Activated B cell treated with CpG ODN at 0.5 μM for 24 hours (primary cell): Measurements from ENCODE around the gene CA12. TPM values are rescaled to one million over a fixed set of nuclear protein-coding genes. Genes with fewer than 3 reads are reported as not detected.

Experiments
- ATAC-seq: fragments of 200-7000 bp; cut with Tn5 transposase; one replicate; pipeline ENCODE4 v1.10.0; 2021; ENCODE audit warnings: low read depth, mild to moderate bottlenecking, moderate library complexity
- CTCF ChIA-PET: fragments of 350-600 bp; sonication (Branson Sonifier 250); formaldehyde crosslinking; loops from one replicate; lab custom pipeline; 2021; ENCODE audit warnings: antibody characterized with exemption; lab: Charles Lee
- POLR2A ChIA-PET: fragments of 350-600 bp; sonication (Branson Sonifier 250); formaldehyde crosslinking; loops from one replicate; lab custom pipeline; 2021; ENCODE audit warnings: antibody characterized with exemption; lab: Charles Lee
- DNase-seq: peaks from one replicate; pipeline ENCODE4 v3.0.0; 2022
- H3K27ac Mint-ChIP-seq: one replicate; pipeline ENCODE4 v1.8.0; 2020; ENCODE audit warnings: mixed read lengths
- H3K27me3 Mint-ChIP-seq: one replicate; pipeline ENCODE4 v1.8.0; 2021; ENCODE audit warnings: mixed read lengths
- H3K36me3 Mint-ChIP-seq: one replicate; pipeline ENCODE4 v1.8.0; 2021; ENCODE audit warnings: low read depth, mixed read lengths
- H3K4me1 Mint-ChIP-seq: one replicate; pipeline ENCODE4 v1.8.0; 2021; ENCODE audit warnings: mixed read lengths
- H3K4me3 Mint-ChIP-seq: one replicate; pipeline ENCODE4 v1.8.0; 2020; ENCODE audit warnings: mild to moderate bottlenecking, mixed read lengths
- H3K9me3 Mint-ChIP-seq: one replicate; pipeline ENCODE4 v1.8.0; 2020; ENCODE audit warnings: mixed read lengths
- CTCF ChIP-seq: fragments of 200-600 bp; IDR thresholded peaks from one replicate; pipeline ENCODE4 v1.8.0; 2022; ENCODE audit warnings: antibody characterized with exemption, mild to moderate bottlenecking
- intact Hi-C: fragments of 100-400 bp; cut with micrococcal nuclease; formaldehyde crosslinking; loops from one replicate; pipeline ENCODE4 v1.15.1; 2024
- total RNA-seq: library from RNA; stranded (reverse); gene quantifications from 2 replicates; pipeline ENCODE4 v1.2.3, GENCODE V29; 2022

CA12 gene
- total RNA-seq, 1 donor from 2014 or later = not detected

- DNase-seq (no peak), ATAC-seq (no peak)
- TF ChIP-seq CTCF = no peak
- Mint-ChIP-seq H3K4me1 (peaks cover 24% of the 10 kb centered on the region), H3K36me3 (no peaks in the 10 kb centered on the region), H3K27ac (no peak overlapping the region), H3K27me3 (no peaks in the 10 kb centered on the region), H3K9me3 (no peaks in the 10 kb centered on the region), H3K4me3 (no peak overlapping the region)
- ChIA-PET CTCF (no interaction called here), POLR2A (no interaction called here)
- intact Hi-C loops = loop anchor here (2.0 kb wide), 1 partner anchor 21 kb away; no protein-coding TSS in a partner anchor
Measured at GRCh38 chr15:63341898-63342297, 39.7 kb downstream of the CA12 start.

- ChIA-PET POLR2A (no interaction called here), CTCF (no interaction called here)
- intact Hi-C loops = no loop called here
- H3K9me3 Mint-ChIP-seq = no peaks in the 10 kb centered on the region
- H3K4me3 Mint-ChIP-seq = no peak overlapping the region
- no peak for DNase-seq
- no peaks in the 10 kb centered on the region for H3K27me3 Mint-ChIP-seq
- H3K27ac Mint-ChIP-seq = no peak overlapping the region
- H3K4me1 Mint-ChIP-seq = peaks cover 22% of the 10 kb centered on the region
- ATAC-seq = no peak
- no peaks in the 10 kb centered on the region for H3K36me3 Mint-ChIP-seq
- no peak for TF ChIP-seq CTCF
Measured at GRCh38 chr15:63340878-63341277, 40.8 kb downstream of the CA12 start.

GRCh38 chr15:63340353-63340752, 41.3 kb downstream of the CA12 start:
- no peak overlapping the region for H3K4me3 Mint-ChIP-seq
- POLR2A ChIA-PET = interaction anchor here (0.6 kb wide), 1 partner anchor 13 kb away, joined by 3 read pairs; no protein-coding TSS in a partner anchor
- no peaks in the 10 kb centered on the region for H3K27me3 Mint-ChIP-seq
- peaks cover 22% of the 10 kb centered on the region for H3K4me1 Mint-ChIP-seq
- DNase-seq (no peak), ATAC-seq (no peak)
- no peaks in the 10 kb centered on the region for H3K9me3 Mint-ChIP-seq
- TF ChIP-seq CTCF = no peak
- CTCF ChIA-PET = interaction anchor here (0.6 kb wide), 1 partner anchor 16 kb away, joined by 5 read pairs; no protein-coding TSS in a partner anchor
- H3K36me3 Mint-ChIP-seq = no peaks in the 10 kb centered on the region
- intact Hi-C loops = no loop called here
- H3K27ac Mint-ChIP-seq = no peak overlapping the region

GRCh38 chr15:63339836-63340235, 41.8 kb downstream of the CA12 start:
- intact Hi-C loops = no loop called here
- no peak for DNase-seq
- Mint-ChIP-seq H3K27ac (no peak overlapping the region), H3K9me3 (no peaks in the 10 kb centered on the region), H3K4me3 (no peak overlapping the region), H3K36me3 (no peaks in the 10 kb centered on the region), H3K4me1 (peaks cover 22% of the 10 kb centered on the region), H3K27me3 (no peaks in the 10 kb centered on the region)
- CTCF ChIA-PET = interaction anchor here (0.6 kb wide), 1 partner anchor 16 kb away, joined by 5 read pairs; no protein-coding TSS in a partner anchor
- no peak for TF ChIP-seq CTCF
- ATAC-seq = no peak
- POLR2A ChIA-PET = interaction anchor here (0.6 kb wide), 1 partner anchor 13 kb away, joined by 3 read pairs; no protein-coding TSS in a partner anchor

GRCh38 chr15:63339006-63339766, 42.5 kb downstream of the CA12 start:
- ChIA-PET CTCF (no interaction called here), POLR2A (no interaction called here)
- Mint-ChIP-seq H3K4me1 (peaks cover 21% of the 10 kb centered on the region), H3K9me3 (no peaks in the 10 kb centered on the region), H3K27ac (no peak overlapping the region), H3K27me3 (no peaks in the 10 kb centered on the region), H3K36me3 (no peaks in the 10 kb centered on the region), H3K4me3 (no peak overlapping the region)
- ATAC-seq = no peak
- DNase-seq = no peak
- TF ChIP-seq CTCF = no peak
- intact Hi-C loops = no loop called here
